HG03025 (cell line): ENCODE measurements around the gene ADPRHL1.
"Not testable (repeated sequence)": the region's sequence is repeated elsewhere in the genome, so short reads cannot be mapped to it uniquely, and the experiment has no call there.

Experiments
- ATAC-seq: cut with Tn5 transposase; IDR thresholded peaks from one replicate; pipeline ENCODE4 v1.9.1; 2021; ENCODE audit warnings: mild to moderate bottlenecking, moderate library complexity; ENCODE audit not compliant: unreplicated experiment, low FRiP score

Gene ADPRHL1

DNA sequence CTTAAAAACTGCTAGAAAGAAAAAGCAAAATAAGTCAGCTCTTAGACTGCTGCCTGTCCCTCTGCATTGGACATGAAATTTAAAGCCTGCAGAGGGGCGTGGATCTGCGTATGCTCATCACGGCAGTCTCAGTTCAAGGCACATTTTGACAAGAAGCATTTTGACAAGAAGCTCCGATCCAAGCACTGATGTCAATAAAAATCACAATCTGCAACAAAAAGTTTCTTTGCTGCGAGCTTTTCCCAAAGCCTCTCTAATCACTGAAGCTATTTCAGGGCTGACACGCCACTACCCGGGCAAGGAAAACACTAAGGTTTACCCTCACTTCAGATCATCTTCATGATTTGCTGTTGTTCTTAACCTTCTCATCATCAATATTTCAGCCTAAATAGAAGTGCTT lies 29.8 kb upstream of the ADPRHL1 start:
- no peak for ATAC-seq

DNA sequence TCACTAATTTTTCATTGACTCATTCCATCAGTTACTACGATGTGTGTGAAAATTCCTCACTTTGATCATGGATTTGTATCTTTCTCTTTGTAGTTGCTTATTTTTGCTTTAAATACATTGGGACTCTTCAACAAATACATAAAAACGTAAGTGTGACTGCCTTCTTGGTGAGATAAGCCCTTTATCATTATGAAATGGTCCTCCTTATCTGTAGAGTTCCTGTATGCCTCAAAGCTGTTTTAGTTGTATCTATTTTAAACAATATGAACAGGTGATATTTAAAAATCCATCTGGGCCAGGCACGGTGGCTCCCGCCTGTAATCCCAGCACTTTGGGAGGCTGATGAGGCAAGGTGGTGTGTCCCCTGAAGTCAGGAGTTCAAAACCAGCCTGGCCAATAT lies 25.9 kb upstream of the ADPRHL1 start:
- no peak for ATAC-seq

DNA sequence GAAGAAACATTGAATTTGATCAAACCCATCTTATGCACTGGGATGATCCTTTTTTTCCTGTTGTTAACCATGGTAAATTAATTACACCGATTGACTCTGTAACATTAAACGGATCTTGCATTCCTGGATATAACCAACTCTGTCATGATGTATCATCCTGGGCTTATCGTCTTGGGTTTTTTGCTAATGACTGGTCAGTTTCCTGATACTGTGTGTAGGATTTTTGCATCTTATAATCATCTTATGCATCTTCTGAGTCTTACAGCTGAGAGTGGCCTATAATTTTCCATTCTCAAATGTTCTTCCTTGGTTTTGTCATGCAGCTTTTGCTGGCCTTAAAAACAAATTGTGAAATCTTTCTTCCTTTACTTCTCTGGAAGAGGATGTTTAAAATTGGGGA lies 24.4 kb upstream of the ADPRHL1 start:
- ATAC-seq = no peak

DNA sequence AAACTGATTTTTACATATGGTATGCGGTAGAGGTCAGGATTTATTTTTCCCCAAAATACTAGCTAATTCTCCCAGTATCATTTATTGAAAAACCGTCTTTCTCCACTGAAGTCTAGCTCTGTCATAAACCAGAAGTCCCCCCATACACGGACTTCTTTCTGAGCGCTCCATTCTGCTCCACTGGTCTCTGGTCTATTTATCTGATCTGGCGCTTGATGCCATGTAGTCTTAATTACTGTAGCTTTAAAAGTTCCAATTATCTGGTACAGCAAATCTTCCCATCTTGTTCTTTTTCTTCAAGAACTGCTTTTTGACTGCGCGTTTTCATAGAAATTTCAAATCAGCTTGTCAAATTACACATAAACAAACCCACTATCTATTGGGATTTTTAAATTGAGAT lies 23.5 kb upstream of the ADPRHL1 start:
- ATAC-seq = no peak

DNA sequence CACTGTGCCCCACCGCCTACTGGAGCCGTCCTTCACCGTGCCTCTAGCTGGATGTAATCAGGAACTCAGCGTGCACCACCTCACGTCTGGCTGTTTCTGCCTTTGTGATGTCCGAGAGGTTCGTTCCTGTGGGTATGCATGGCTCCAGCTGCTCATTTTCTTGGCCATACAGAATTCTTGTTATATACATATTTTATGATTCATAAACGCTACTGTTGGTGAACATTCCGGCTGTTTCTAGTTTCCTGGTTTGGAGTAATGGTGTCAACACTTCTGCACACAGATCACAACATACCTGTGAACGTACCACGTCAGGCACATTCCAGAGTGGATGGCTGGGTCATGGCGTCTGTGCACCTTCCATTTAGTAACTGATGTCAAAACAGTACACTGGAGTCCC lies 22.6 kb upstream of the ADPRHL1 start:
- no peak for ATAC-seq

DNA sequence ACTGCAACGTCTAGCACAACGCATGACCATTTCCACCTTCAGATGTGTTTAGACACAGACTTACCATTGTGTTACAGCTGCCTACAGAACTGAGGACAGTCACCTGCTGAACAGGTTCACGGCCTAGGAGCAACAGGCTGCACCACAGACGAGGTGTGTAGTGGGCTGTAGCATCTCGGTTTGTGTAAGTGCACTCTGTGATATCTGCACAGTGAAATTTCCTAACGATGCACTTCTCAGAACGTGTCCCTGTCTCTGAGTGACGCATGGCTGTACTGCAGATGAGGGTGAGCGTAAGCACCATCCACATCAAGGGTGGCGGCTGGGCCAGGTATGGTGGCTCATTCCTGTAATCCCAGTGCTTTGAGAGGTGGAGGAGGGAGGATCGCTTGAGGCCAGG lies 22.0 kb upstream of the ADPRHL1 start:
- ATAC-seq = no peak

DNA sequence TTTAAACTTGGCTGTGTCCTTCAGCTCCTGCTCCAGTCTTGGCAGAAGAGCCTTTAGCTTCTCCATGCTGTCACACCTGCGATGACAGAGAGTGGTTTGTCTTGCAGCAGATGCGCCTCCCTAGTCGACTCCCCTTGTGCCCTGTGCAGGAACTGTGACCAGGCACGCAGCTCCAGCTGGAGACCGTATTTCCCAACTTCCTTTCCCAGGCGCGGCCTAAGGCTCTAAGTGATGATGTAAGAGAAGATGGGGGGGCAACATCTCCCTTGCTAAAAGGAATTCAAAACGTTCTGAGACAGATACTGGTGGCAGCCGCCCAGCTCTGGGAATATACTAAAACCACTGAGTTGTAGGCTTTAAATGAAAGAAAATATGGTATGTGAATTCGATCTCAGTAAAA lies 20.9 kb upstream of the ADPRHL1 start:
- no peak for ATAC-seq

DNA sequence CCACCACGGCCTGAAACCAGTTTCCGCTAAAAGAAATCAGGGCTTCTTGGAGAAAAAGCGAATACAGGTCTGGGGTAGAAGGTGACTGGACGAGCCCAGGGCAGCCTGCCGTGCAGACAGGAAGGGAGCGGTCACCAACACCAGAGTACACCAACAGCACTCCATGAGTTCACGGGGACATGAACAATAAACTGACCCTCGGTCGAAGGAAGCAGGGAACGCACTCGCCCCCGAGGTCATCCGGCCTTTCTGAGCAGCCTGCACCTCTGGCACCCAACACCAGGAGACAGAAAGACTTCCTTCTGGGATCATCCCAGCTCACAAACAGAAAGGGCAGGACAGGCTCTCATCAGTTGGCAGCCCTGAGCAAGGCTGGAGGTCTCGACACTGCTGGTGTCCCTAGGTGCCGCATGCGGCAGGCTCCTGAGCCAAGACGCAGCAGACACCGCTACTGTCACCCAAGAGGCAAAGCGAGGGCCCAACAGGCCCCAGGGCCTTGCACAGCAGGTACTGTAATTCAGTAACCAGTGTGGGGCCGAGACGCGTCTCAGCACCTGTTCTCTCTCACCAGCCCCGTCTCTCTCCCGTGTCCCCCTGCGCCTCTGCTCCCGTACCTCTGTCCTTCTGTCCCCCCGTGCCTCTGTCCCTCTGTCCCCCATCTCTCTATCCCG lies 19.2 kb upstream of the ADPRHL1 start:
- no peak for ATAC-seq

DNA sequence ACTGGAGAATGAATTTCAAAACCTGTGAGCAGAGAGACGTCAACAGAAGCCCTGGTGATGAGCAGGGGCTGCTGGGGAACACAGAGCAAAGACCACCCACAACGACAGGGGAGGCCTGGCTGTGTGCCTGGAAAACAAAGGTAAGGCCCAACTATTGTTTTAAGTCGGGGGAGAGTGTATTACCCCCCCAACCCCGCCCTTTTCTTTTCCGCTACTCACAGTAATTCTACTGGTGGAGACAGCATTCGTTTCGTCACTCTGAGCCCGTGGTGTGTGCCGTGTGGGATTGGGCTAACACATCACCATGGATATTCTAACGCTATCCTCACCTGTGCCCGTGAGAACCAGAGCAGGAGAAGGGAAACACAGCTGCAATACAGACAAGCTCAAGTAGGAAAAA lies 18.6 kb upstream of the ADPRHL1 start:
- ATAC-seq = no peak

DNA sequence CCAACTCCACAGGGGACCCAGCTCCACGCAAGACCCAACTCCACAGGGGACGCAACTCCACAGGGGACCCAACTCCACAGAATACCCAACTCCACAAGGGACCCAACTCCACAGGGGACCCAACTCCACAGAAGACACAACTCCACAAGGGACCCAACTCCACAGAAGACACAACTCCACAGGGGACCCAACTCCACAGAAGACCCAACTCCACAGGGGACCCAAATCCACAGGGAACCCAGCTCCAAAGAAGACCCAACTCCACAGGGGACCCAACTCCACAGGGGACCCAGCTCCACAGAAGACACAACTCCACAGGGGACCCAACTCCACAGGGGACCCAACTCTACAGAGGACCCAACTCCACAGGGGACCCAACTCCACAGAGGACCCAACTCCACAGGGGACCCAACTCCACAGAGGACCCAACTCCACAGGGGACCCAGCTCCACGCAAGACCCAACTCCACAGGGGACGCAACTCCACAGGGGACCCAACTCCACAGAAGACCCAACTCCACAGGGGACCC lies 17.4 kb upstream of the ADPRHL1 start:
- ATAC-seq = not testable (repeated sequence)

DNA sequence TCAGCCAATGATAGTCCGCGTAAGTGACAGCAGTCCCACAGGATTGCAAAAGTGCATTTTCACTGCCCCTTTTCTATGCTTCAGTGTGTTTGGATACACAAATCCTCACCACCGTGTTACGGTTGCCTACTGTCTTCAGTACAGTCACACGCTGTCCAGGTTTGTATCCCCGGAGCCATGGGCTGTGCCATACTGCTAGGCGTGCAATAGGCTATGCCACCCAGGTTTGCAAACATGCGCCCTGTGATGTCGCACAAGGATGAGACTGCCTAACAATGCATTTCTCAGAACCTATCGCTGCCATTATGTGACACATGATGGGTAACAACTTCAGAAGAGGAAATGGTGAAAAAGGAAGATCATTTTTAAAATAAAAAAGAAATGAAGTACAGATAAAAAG lies 16.8 kb upstream of the ADPRHL1 start:
- no peak for ATAC-seq

DNA sequence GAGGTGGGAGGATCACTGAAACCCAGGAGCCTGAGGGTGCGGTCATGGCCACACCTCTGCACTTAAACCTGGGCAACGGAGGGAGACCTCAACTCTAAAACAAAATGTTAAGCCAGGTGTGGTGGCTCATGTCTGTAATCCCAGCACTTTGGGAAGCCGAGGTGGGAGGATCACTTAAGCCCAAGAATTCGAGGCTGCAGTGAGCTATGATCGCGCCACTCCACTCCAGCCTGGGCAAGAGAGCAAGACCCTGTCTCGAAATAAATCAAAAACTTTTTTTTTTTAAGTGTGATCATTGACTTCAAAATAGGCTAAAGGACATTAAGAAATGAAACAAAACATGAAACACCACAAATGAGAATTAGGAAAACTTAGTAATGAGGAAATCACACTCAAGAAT lies 16.3 kb upstream of the ADPRHL1 start:
- no peak for ATAC-seq

DNA sequence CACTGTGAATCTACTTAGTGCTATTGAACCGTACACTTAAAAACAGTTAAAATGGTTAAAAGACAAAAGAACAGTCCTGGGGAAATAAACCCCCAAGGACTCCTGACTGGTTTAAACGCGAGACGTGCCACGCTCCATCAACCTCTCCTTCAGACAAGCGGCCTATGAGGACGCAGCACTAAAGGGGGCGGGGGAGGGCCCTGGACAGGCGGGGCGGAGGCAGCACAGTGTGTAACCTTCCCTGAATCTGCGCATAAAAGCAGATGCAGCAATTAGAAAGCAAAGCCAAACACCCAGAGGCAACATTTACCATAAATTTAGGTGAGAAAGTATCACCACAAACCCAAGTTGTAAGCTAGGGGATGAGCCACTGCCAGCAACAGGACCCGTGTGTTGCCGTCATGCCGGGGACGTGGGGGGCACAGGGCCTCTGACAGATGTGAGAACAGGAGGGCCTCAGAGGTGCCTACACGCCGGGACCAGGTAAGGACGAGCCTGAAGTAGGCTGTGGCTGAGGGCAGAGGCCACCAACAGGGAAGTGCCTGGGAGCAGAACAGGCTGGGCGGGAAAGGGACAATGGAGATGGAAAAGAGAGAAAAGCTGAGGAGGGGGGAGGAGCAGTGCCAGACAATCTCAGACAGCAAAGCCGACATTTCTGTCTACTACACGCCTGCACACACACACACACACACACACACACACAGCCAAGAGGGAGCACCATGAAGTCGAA lies 15.3 kb upstream of the ADPRHL1 start:
- no peak for ATAC-seq

DNA sequence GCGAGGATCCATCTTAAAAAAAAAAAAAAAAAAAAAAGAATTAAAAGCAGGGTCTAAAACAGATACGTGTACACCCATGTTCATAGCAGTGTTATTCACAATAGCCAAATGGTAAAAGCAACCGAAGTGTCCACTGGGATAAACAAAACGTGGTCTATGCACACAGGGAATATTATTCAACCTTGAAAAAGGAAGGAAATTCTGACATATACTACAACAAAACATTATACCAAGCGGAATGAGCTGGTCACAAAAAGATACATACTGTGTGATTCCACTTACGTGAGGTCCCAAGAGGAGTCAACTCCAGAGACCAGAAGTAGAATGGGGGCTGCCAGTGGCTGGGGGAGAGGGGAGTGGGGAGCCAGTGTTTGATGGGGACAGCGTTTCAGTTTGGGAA lies 14.7 kb upstream of the ADPRHL1 start:
- no peak for ATAC-seq

DNA sequence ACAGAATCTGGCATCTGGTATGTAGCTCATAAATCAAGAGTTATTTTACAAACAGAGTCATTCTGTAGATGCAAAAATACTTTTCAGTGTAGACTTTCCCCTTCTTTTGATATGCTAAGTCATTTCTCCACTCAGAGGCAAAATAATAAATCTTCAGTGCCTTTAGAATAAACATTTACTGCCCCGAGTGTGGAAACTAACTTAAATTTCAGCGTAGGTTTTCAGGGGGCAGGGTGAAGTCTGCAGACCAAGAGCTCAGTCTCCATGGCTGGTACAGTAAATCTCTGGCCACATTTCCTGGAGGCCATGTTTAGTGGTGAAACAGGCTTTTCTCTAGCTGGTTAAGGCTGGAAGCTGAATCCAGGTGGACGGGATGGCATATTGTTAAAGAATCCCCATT lies 13.1 kb upstream of the ADPRHL1 start:
- no peak for ATAC-seq

DNA sequence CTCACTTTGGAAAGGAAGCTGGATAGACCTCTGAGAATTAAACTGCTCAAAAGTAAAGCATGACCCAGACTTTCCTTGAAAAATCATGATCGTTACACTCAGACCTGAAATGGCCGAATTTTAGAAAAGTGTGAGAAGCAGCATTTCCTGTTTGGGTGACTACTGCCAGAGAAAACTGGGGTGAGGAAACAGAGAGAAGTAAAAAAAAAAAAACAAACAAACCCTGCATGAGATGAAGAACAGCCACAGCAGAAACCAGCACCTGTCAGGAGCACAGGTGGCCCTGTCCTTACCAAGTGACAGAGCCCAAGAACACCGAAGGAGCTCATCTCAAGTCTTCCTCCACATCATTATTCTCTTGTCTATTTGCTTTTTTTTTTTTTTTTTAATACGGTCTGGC lies 12.0 kb upstream of the ADPRHL1 start:
- no peak for ATAC-seq

DNA sequence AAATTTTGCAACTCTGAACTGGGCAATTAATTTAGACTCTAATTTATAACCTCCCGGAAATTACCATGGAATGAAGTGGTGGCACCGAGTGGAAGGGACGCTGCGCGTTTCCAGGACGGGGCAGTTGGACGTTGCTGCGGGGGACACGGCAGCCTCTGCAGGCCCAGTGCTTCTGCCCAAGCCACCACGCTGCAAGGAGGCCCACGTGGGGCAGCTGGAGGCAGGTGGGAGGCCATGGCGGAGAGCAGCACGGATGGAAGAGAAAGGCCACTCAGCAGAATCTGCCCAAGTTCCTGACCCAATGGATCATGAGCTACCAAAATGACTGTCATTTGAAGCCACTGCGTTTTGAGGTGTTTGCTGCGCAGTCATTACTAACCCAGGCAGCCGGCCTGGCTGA lies 11.2 kb upstream of the ADPRHL1 start:
- ATAC-seq = no peak

DNA sequence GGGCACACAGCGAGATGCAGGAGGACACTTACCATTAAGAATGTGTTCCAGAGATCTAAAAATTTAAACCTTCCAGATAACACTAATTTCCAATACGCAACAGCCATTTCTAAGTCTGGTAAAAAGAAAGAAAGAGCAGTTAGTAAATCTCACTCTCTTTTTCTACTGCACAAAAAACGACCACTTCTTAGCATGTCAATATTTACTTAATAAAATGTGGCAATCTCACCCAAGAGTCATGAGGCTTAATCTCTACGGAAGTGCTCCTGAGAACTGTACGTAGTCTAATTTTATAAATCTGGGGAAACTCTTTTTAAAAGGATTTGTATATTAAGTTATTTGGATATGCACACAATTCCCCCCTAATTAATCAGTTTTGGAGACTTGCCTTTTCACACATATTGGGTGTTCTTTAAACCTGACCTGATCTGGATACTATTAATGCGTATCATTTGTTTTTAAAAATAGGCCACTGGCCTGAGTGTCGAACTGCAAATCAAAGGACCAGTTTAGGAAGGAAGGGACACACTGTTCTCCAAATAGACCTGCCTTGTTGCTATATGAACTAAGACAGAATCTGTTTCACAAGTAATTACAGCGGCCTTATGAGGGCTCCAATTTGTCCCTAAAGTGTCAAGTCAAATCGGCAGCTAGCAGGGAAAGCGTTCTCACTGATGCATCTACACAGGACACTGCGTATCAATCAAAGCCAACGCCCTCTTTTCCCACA lies 7.9 kb upstream of the ADPRHL1 start:
- no peak for ATAC-seq

DNA sequence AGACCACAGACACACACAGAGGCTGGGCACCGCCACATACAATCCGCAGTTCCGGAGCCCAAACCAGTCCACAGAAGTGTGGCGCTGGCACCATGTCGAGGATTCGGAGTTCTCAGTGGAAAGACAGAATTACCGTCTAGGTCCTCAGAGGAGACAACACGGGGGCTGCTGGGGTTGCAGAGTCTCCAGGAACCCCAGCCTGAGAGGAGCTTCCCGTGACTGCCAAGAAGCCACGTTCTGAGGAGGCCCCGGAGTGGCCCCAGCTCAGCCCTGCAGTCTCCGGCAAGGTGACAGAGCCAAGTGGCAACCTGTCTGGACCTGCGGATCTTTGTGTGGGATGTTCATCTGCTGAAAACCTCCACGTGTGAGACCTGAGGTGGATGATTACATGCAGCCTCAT lies 7.3 kb upstream of the ADPRHL1 start:
- no peak for ATAC-seq

DNA sequence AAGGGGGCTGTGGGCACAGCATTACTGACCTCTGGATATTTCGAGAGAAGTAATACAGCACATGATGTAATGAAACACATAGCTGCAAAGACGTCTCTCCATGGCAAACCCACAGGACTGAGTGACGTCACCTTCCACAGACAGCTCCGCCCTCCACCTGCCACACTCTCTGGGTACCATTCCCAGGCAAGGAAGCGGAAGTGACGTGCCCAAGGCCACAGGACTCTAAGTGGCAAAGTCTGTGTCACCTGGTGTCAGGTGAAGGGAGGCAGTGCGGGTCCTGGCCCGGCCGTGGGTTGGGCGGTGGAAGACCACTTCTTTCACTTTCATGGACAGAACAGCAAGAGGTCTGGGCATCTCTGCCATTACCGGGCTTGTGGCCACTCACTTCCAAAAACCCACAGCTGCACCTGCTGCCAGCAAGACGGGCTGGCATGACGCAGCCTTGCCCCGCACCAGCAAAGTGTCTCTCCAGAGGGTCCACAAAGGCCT lies 6.8 kb upstream of the ADPRHL1 start:
- no peak for ATAC-seq
